ENCODE results near the gene CPT2.

CPT2 gene

GRCh38 chr1:53220171-53220961, 23.7 kb downstream of the CPT2 start, which contains the start of gene CZIB:
Gene CZIB (minus strand): TSS chr1:53220634. CDS start chr1:53220575, 59 bp downstream.
- DNase-seq, result peak; percentile 95

- no peak for DNase-seq
Observed at GRCh38 chr1:53220962-53221286, 24.3 kb downstream of the CPT2 start.

GRCh38 chr1:53237638-53238037, 41.0 kb downstream of the CPT2 start:
- no peak for DNase-seq

- DNase-seq, result peak; percentile 97
Observed at GRCh38 chr1:53238197-53239155, 41.9 kb downstream of the CPT2 start, which contains the start of gene MAGOH. Gene MAGOH (minus strand): TSS chr1:53238518. CDS start chr1:53238448, 70 bp downstream.

- no peak for DNase-seq
Observed at GRCh38 chr1:53241828-53242227, 45.2 kb downstream of the CPT2 start.

- DNase-seq, result no peak
Observed at GRCh38 chr1:53242381-53242780, 45.8 kb downstream of the CPT2 start.

- DNase-seq, result no peak
Observed at GRCh38 chr1:53244141-53244540, 47.5 kb downstream of the CPT2 start.

GRCh38 chr1:53246261-53247134, 49.9 kb downstream of the CPT2 start:
- DNase-seq, result no peak

GRCh38 chr1:53249706-53250105, 53.1 kb downstream of the CPT2 start:
- no peak for DNase-seq

GRCh38 chr1:53250325-53250724, 53.7 kb downstream of the CPT2 start:
- no peak for DNase-seq

GRCh38 chr1:53254011-53254640, 57.5 kb downstream of the CPT2 start:
- no peak for DNase-seq

GRCh38 chr1:53255031-53255430, 58.4 kb downstream of the CPT2 start:
- no peak for DNase-seq

GRCh38 chr1:53256511-53257453, 60.2 kb downstream of the CPT2 start:
- no peak for DNase-seq

GRCh38 chr1:53257454-53258081, 60.9 kb downstream of the CPT2 start:
- no peak for DNase-seq

- no peak for DNase-seq
Observed at GRCh38 chr1:53258216-53258615, 61.6 kb downstream of the CPT2 start.

GRCh38 chr1:53259932-53260331, 63.3 kb downstream of the CPT2 start:
- DNase-seq, result no peak

GRCh38 chr1:53260631-53261247, 64.1 kb downstream of the CPT2 start:
- no peak for DNase-seq

- DNase-seq, result no peak
Observed at GRCh38 chr1:53262000-53262399, 65.4 kb downstream of the CPT2 start.

Measured in right hindlimb (tissue), 1 donor.